GM18508 (cell line): ENCODE measurements around the gene C2orf49.
"Not testable (repeated sequence)": the region's sequence is repeated elsewhere in the genome, so short reads cannot be mapped to it uniquely, and the experiment has no call there.

Source experiments
- ATAC-seq: cut with Tn5 transposase; IDR thresholded peaks from one replicate; pipeline ENCODE4 v1.9.1; 2021; ENCODE audit warnings: moderate number of reproducible peaks; ENCODE audit not compliant: insufficient read depth, unreplicated experiment

C2orf49 gene

DNA sequence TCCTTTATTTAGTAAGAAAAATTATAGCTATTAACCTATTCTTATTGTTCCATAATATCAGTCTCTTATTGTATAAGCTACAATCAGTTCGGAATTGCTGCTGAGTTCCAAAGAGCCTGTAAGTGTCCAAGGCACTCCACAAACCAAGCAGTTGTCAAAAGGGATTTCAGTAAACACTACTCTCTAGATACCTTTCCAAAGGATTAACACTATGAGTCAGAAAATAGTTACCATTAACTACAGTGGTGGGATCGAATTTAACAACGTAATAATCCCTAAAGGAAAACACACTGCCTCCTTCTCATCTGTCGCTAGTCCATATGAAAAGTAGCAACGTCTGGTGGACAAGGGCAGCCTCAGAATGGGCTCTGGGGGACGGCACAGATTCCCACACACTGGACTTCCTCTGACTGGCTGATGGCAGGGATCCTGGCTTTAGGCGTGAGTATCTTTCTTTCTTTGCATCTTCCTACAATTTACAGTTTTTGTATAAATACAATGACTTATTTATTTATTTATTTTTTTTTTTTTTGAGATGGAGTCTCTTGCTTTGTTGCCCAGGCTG lies 16.6 kb upstream of the C2orf49 start:
- no peak for ATAC-seq

- no peak for ATAC-seq
Observed at GRCh38 chr2:105321875-105322646, 15.3 kb upstream of the C2orf49 start.

- no peak for ATAC-seq
Observed at GRCh38 chr2:105323111-105323510, 14.2 kb upstream of the C2orf49 start.

- no peak for ATAC-seq
Observed at GRCh38 chr2:105324101-105324500, 13.2 kb upstream of the C2orf49 start.

DNA sequence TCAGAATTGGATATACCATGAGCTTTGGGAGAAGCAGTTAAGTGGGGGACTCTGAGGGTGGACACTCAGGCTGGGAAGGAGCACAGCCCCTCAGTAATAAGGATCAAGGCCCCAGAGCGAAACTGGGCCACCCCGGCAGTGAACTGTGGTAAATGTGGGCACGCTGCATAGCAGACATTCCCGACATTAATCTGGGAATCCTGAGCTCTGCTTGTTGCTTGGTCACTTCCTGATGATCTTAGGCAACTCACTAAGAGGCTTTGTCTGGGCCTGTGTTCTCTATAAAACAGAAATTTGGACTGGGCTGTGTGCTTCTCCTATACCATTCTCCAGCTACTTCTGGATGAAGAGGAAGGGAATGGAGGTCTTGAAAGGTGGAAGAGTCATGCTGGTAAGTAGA lies 12.6 kb upstream of the C2orf49 start:
- ATAC-seq = no peak

GRCh38 chr2:105325389-105325963 lies 11.9 kb upstream of the C2orf49 start:
- ATAC-seq = no peak

DNA sequence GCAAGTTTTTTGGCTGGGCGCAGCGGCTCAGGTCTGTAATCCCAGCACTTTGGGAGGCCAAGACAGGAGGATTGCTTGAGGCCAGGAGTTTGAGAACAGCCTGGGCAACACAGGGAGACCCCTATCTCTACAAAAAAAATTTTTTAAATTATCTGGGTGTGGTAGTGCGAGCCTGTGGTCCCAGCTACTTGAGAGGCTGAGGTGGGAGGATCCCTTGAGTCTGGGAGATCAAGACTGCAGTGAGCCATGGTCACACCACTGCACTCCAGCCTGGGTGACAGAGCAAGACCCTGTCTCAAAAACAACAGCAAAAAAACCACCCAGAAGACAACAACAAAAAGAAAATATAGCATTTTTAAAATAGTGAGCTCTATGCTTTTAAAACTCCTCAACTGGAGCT lies 10.1 kb upstream of the C2orf49 start:
- not testable (repeated sequence) for ATAC-seq

DNA sequence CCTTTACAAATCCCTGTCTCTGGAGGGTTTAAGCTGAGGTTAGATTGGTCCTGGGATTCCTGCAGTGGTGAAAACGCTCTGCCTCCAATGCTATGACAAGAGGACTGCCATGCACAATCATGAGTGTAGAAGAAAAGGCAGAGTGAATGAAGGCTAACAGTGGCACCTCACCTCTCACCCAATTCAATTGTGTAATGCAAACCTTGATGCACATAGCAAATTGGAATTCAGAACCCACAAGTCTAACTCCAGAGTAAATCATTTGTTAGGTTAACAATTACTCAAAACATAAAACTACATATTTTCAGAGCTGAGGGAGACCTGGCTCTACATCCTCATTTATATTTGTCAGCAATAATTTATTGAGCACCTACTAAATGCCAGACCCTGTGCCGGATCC lies 9.7 kb upstream of the C2orf49 start:
- no peak for ATAC-seq

GRCh38 chr2:105328281-105329196 lies 8.8 kb upstream of the C2orf49 start:
- no peak for ATAC-seq

- ATAC-seq = no peak
Observed at GRCh38 chr2:105329197-105329554, 8.2 kb upstream of the C2orf49 start.

- ATAC-seq = no peak
Observed at GRCh38 chr2:105329561-105330495, 7.5 kb upstream of the C2orf49 start, which contains the start of gene TGFBRAP1. Gene TGFBRAP1, minus strand, starts transcription at chr2:105329735. Its CDS starts 21,434 bp downstream, at chr2:105308301.

DNA sequence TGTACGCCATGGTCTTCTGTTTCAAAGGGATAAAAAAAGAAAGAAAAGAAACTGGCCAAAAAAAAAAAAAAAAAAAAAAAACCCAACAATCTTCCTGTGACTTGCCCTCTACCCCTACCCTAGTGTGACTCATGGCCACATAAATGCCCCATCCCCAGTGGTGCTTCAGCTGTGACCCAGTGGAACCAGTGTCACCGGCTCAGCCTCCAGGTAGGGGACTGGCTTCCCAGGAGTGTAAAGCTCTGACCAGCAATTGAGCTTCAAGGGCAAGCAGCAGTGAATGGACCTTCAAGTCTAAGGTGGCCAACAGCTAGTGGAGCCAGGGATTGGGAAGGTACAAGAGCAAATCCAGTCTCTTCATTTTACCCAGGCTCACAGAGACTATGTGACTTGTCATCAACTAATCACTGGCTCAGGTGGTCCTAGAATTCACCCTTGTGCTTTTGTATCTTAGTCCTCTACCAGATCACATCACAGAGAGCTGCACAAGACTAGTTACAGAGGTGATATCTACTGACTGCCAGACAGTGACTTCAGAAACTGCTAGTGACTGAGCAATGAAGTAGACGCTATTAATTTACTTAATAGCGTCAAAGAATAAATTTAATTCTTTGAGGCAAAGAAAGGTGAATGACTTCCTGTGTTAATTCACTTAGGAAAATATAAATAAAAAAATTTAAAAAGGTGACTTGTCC lies 6.5 kb upstream of the C2orf49 start:
- no peak for ATAC-seq

DNA sequence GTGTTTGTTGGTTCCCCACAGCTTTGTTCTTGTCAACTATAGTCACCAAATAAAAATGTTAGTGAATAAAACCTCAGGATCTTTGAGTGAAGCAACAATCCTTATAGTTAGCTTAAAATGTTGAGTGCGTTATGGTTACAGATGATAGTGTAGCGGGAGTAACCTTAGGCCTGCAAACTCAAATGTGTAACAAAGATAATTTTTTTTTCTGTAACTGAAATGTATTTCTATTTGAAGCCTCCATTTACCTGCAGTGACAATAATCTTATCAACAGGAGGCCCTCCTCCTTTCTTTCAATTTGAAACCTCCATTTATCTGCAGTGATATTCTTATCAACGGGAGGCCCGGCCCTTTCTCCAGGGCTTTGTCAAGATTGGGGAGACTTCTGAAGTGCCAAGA lies 3.1 kb upstream of the C2orf49 start:
- ATAC-seq = no peak

- no peak for ATAC-seq
Observed at GRCh38 chr2:105335469-105335868, 1.9 kb upstream of the C2orf49 start.

- ATAC-seq = no peak
Observed at GRCh38 chr2:105336786-105337121, 586 bp upstream of the C2orf49 start.

GRCh38 chr2:105338020-105338385 lies 663 bp downstream of the C2orf49 start:
- no peak for ATAC-seq

DNA sequence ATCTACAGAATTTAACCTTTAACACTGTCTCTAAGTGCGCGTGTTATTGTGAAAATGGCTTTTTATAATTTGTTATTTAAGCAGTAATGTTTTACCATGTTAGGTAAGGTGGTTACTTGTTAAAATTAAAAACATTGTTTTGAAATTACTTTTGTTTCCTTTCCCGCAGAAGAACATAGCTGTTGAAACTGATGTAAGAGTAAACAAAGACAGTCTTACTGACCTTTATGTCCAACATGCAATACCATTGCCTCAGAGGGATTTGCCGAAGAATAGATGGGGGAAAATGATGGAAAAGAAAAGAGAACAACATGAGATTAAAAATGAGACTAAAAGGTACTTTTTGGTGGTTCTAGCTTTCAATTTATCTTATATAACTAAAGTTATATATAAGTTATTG lies 2.1 kb downstream of the C2orf49 start:
- no peak for ATAC-seq

- no peak for ATAC-seq
Observed at GRCh38 chr2:105344704-105345345, 7.5 kb downstream of the C2orf49 start.

DNA sequence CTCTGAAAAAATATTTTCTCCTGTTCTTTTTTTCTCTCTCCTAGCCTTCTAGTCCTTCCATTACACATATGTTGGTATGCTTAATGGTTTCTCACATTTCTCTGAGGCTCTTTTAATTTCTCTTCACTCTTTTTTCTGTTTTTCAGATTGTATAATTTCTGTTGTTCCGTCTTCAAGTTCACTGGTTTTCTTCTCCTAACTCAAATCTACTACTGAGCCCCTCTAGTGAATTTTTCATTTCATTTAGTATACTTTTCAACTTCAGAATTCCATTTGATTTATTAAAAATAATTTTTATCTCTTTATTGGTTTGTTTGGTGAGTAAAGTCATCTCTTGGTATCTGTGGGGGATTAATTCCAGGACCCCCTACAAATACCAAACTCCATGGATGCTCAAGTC lies 19.8 kb downstream of the C2orf49 start:
- no peak for ATAC-seq
